PFSK-1 (cell line): Measurements from ENCODE around the gene CACNA1F.
A peak's percentile ranks its signal among the peaks of the same experiment; 100 is the strongest.

Experiments
- POLR2AphosphoS5 ChIP-seq: IDR thresholded peaks from 2 replicates; pipeline ENCODE4 v1.6.1; 2012; ENCODE audit warnings: low read depth, mild to moderate bottlenecking, control low read depth, low read length, moderate library complexity
- SIN3A ChIP-seq: IDR thresholded peaks from 2 replicates; pipeline ENCODE4 v1.6.1; 2012; ENCODE audit warnings: mild to moderate bottlenecking, low read length, moderate library complexity, borderline replicate concordance; ENCODE audit not compliant: insufficient read depth
- TAF1 ChIP-seq: IDR thresholded peaks from 2 replicates; pipeline ENCODE4 v1.6.1; 2012; ENCODE audit warnings: low read length, control low read depth, borderline replicate concordance; ENCODE audit not compliant: insufficient read depth

DNA sequence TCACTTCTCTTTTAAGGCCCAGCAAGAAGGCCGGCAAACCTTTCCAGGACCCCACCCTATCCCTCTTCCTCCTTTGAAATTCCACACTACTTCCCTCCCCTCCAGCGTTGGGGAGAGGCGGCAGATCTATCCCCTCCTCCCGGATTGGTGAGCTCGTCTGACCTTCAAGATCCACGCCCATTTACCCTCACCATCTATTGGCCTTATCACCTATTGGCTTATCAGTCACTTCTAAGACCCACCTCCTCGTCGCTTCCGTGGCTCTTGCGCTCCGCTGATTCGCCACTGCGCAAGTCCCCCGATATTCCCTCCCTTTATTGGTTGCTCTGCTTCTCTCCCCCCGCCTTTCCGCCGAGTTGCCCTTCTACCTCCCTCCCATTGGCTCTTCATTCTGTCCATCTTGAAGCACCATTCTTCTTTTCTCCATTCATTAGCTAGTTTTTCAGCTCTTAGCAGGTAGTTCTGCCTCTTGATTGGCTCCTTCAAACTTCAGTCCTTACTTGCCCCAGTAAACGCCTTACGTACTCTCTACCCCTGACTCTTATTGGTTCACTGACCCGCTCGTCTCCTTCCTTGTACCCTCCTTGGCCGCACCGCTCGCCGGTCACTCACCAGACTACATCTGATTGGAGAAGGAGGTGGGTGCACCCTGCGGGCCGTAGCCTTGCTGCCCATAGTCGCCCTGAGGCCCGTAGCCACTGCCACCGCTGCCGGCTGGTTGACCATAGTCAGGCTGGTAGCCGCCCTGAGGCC, 42.1 kb downstream of the CACNA1F start:
- TF ChIP-seq POLR2AphosphoS5 (peak; percentile 87), SIN3A (no peak), TAF1 (peak; percentile 69; the same call in 1 of the 2 replicates)
